H7 (cell line): ENCODE data around the gene SDK1. TPM values are rescaled to one million over a fixed set of nuclear protein-coding genes. Genes with fewer than 3 reads are reported as not detected.

Experiments used
- DNase-seq: peaks from one replicate; pipeline ENCODE4 v3.0.0; 2012
- H3K27me3 ChIP-seq: 2 replicates; pipeline ENCODE4 v1.6.0; 2011; ENCODE audit warnings: mild to moderate bottlenecking, low read length; ENCODE audit not compliant: control insufficient read depth, insufficient read depth
- H3K36me3 ChIP-seq: replicated peaks from 2 replicates; pipeline ENCODE4 v1.5.1; 2011; ENCODE audit warnings: low read length; ENCODE audit not compliant: control insufficient read depth, insufficient read depth
- H3K4me3 ChIP-seq: 2 replicates; pipeline ENCODE4 v1.5.1; 2011; ENCODE audit warnings: low read depth, mild to moderate bottlenecking, control low read depth, low read length, moderate library complexity; ENCODE audit not compliant: insufficient read depth
- total RNA-seq: library from RNA; depleted of rRNA; stranded (reverse); fragments of >200 nt; shearing (Covaris generic); gene quantifications from 2 replicates; pipeline ENCODE4 v1.2.3, GENCODE V29; 2014

The SDK1 gene
- total RNA-seq, 1 experiment from 2014 or later = 2.4 TPM

GRCh38 chr7:3821488-3821887 lies 520.4 kb downstream of the SDK1 start:
- H3K36me3 ChIP-seq = no peaks in the 10 kb centered on the region
- no peak for DNase-seq
- H3K4me3 ChIP-seq = no peak overlapping the region
- H3K27me3 ChIP-seq = no peaks in the 10 kb centered on the region

- Histone ChIP-seq H3K36me3 (no peaks in the 10 kb centered on the region), H3K4me3 (no peak overlapping the region), H3K27me3 (no peaks in the 10 kb centered on the region)
- DNase-seq = no peak
Measured at GRCh38 chr7:3825491-3825890, 524.4 kb downstream of the SDK1 start.

GRCh38 chr7:3832199-3832598 lies 531.1 kb downstream of the SDK1 start:
- Histone ChIP-seq H3K36me3 (no peaks in the 10 kb centered on the region), H3K27me3 (no peaks in the 10 kb centered on the region), H3K4me3 (no peak overlapping the region)
- no peak for DNase-seq

- no peak for DNase-seq
- Histone ChIP-seq H3K27me3 (no peaks in the 10 kb centered on the region), H3K36me3 (no peaks in the 10 kb centered on the region), H3K4me3 (no peak overlapping the region)
Measured at GRCh38 chr7:3835109-3835508, 534.1 kb downstream of the SDK1 start.

DNA sequence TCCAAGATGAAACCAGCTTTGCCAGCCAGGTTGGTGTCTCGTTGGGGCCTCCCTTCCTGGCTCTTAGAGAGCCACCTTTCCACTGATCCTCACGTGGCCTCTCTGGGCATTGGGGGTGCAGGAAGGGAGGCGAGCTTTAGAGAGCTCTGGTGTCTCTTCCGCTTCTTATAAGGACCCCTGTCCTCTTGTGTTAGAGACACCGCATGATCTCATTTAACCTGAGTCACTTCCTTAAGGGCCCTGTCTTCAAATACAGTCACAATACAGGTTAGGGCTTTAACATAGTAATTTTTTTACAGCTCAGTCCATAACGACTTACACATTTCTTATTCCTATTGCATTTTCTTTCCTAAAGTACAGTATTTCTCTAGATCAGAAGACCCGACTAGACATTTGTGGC lies 535.8 kb downstream of the SDK1 start:
- H3K27me3 ChIP-seq = no peaks in the 10 kb centered on the region
- no peak for DNase-seq
- no peaks in the 10 kb centered on the region for H3K36me3 ChIP-seq
- H3K4me3 ChIP-seq = no peak overlapping the region

- Histone ChIP-seq H3K4me3 (no peak overlapping the region), H3K27me3 (no peaks in the 10 kb centered on the region), H3K36me3 (no peaks in the 10 kb centered on the region)
- no peak for DNase-seq
Measured at GRCh38 chr7:3844540-3845151, 543.6 kb downstream of the SDK1 start.

- H3K36me3 ChIP-seq = no peaks in the 10 kb centered on the region
- H3K4me3 ChIP-seq = no peak overlapping the region
- no peak for DNase-seq
- no peaks in the 10 kb centered on the region for H3K27me3 ChIP-seq
Measured at GRCh38 chr7:3846738-3847137, 545.7 kb downstream of the SDK1 start.

DNA sequence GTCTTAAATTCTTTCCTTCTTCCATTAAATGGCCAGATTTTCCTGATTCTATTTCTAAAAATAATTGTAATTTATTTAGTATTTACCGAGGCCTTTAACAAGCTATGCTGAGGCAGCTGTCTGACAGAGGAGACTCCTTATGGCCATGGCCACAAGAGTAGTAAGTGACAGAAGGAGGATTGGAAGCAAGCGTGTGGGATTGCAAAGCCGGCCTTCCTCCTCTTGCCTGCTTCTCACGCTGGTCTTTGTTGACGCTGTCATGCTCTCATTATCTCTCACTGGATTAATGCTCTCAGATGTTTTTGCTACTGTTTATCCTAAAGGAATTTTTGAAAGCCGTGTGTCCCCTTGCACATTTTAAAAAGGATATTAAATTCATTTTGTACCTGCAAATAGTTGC lies 546.3 kb downstream of the SDK1 start:
- no peaks in the 10 kb centered on the region for H3K36me3 ChIP-seq
- no peaks in the 10 kb centered on the region for H3K27me3 ChIP-seq
- no peak for DNase-seq
- H3K4me3 ChIP-seq = no peak overlapping the region

DNA sequence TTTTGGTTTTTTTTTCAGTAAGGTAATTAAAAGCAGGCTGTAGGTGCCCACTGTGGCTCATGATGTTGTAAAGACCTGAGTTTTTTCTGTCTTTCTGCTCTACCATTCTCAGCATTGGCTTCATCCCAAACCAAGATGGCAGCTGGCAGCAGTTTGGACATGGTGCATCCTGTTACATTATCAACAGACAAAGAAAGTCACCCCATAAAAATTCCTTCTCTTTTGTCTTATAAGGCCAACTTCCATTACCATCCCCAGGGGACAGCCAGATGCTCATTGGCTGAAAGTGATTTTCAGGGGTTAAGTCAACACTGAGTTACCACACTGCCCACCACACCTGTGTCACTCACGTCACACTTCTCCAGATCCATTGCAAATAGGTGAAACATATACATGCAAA lies 558.4 kb downstream of the SDK1 start:
- no peak for DNase-seq
- no peak overlapping the region for H3K4me3 ChIP-seq
- no peaks in the 10 kb centered on the region for H3K36me3 ChIP-seq
- H3K27me3 ChIP-seq = no peaks in the 10 kb centered on the region

DNA sequence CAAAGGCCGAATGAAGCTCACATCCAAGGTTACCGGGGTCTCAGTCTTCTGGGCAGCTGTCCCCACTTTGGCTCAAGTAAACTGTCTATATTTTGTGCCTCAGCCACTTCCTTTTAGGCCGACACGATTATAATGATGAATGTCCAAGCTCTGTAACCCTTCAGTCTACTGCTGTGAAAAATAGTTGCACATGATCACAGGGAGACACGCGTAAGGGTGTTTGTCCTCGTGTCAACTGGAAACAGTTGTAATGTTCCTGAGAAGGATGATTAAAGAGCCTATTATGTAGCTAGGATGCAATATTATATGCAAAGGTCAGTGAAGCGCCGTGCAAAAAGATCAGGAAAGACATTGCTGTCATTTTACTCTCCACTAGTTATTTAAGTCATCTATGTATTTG lies 559.9 kb downstream of the SDK1 start:
- no peaks in the 10 kb centered on the region for H3K27me3 ChIP-seq
- DNase-seq = no peak
- no peak overlapping the region for H3K4me3 ChIP-seq
- no peaks in the 10 kb centered on the region for H3K36me3 ChIP-seq

- Histone ChIP-seq H3K4me3 (no peak overlapping the region), H3K36me3 (no peaks in the 10 kb centered on the region), H3K27me3 (no peaks in the 10 kb centered on the region)
- no peak for DNase-seq
Measured at GRCh38 chr7:3861386-3861785, 560.3 kb downstream of the SDK1 start.

DNA sequence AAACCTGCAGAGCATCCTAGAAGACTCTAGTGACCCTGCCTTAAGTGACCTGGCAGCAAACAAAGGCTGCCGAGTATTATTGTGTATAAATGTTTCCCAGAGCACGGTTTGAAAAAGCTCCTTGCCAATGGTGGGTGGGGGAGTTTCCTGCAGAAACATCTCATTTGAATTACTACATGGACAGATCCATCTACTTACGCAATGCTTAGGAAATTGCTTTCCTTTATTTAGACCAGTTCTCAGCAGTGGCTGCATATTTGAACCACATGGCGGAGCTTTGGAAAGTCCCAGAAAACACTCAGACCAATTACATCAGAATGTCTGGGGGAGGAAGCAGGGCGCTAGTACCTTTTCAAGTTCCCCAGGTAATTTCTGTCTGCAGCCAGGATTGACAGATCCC lies 560.9 kb downstream of the SDK1 start:
- no peak overlapping the region for H3K4me3 ChIP-seq
- H3K36me3 ChIP-seq = no peaks in the 10 kb centered on the region
- DNase-seq = peak; percentile 51
- H3K27me3 ChIP-seq = no peaks in the 10 kb centered on the region

- DNase-seq = no peak
- H3K27me3 ChIP-seq = no peaks in the 10 kb centered on the region
- no peak overlapping the region for H3K4me3 ChIP-seq
- no peaks in the 10 kb centered on the region for H3K36me3 ChIP-seq
Measured at GRCh38 chr7:3862774-3863173, 561.7 kb downstream of the SDK1 start.

DNA sequence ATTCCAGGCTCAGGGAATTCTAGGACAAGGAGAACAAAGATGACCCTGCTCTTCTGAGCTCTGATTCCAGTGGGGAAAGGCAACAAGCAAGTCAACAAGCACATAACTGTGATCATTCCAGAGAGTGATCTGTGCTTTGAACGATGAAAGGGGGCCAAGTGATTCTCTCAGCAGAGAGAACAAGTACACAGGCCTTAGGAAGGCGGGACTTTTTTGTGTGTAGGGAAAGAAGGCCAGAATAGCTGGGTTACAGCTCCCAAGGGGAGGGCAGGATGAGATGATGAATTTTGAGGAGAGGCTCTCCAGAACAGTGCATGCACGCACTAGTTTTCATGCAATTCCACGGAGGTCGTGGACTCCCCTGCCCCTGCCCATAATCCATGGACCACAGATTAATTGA lies 565.2 kb downstream of the SDK1 start:
- no peaks in the 10 kb centered on the region for H3K27me3 ChIP-seq
- no peak for DNase-seq
- no peaks in the 10 kb centered on the region for H3K36me3 ChIP-seq
- no peak overlapping the region for H3K4me3 ChIP-seq

GRCh38 chr7:3867863-3868262 lies 566.8 kb downstream of the SDK1 start:
- no peak for DNase-seq
- no peaks in the 10 kb centered on the region for H3K27me3 ChIP-seq
- no peak overlapping the region for H3K4me3 ChIP-seq
- H3K36me3 ChIP-seq = no peaks in the 10 kb centered on the region
